Measurements from ENCODE around the gene PARVA. TPM values are rescaled to one million over a fixed set of nuclear protein-coding genes. Genes with fewer than 3 reads are reported as not detected.
"Not testable (repeated sequence)": the region's sequence is repeated elsewhere in the genome, so short reads cannot be mapped to it uniquely, and the experiment has no call there.

The PARVA gene
- total RNA-seq, 4 donors from 2014 or later, result 64.2 to 85.0 (median 70.5) TPM

- TF ChIP-seq POLR2A (IDR thresholded peaks at IDR 0.05), result no peak
- TF ChIP-seq CTCF (IDR thresholded peaks at IDR 0.05), result no peak
- TF ChIP-seq EP300 (IDR thresholded peaks at IDR 0.05), result no peak
- no peaks in the 10 kb centered on the region for H3K4me1 ChIP-seq
- H3K36me3 ChIP-seq, result no peaks in the 10 kb centered on the region
- no peak overlapping the region for H3K27ac ChIP-seq
- 35 to 65% methylated on average over 2 of the region's 2 CpGs for WGBS, 2 donors
- no peak overlapping the region for H3K4me3 ChIP-seq
- H3K9me3 ChIP-seq, result no peaks in the 10 kb centered on the region
- H3K27me3 ChIP-seq, result no peaks in the 10 kb centered on the region
- no peak for DNase-seq (ENCODE audit: low spot score in 2 of 2)
Measured at GRCh38 chr11:12362857-12363256, 14.5 kb upstream of the PARVA start.

GRCh38 chr11:12363373-12363772 is 14.0 kb upstream of the PARVA start:
- no peaks in the 10 kb centered on the region for H3K4me1 ChIP-seq
- no peak overlapping the region for H3K27ac ChIP-seq
- H3K27me3 ChIP-seq, result no peaks in the 10 kb centered on the region
- no peaks in the 10 kb centered on the region for H3K9me3 ChIP-seq
- no peak overlapping the region for H3K4me3 ChIP-seq
- 95 to 100% methylated on average over 1 of the region's 1 CpG for WGBS, 2 donors
- DNase-seq (ENCODE audit: low spot score in 2 of 2), result no peak
- no peak for TF ChIP-seq POLR2A (IDR thresholded peaks at IDR 0.05)
- TF ChIP-seq CTCF (IDR thresholded peaks at IDR 0.05), result no peak
- TF ChIP-seq EP300 (IDR thresholded peaks at IDR 0.05), result no peak
- H3K36me3 ChIP-seq, result no peaks in the 10 kb centered on the region

- not testable (repeated sequence) for H3K4me3 ChIP-seq; H3K27ac ChIP-seq; H3K9me3 ChIP-seq; H3K27me3 ChIP-seq; DNase-seq (ENCODE audit: low spot score in 2 of 2); H3K4me1 ChIP-seq; H3K36me3 ChIP-seq
- 63 to 65% methylated on average over 7 to 14 of the region's 14 CpGs for WGBS, 2 donors
Measured at GRCh38 chr11:12365965-12366575, 11.3 kb upstream of the PARVA start.

GRCh38 chr11:12367057-12367456 is 10.3 kb upstream of the PARVA start:
- 96% methylated on average over 6 of the region's 6 CpGs for WGBS, 2 donors
- not testable (repeated sequence) for DNase-seq (ENCODE audit: low spot score in 2 of 2)

GRCh38 chr11:12372111-12372510 is 5.3 kb upstream of the PARVA start:
- Histone ChIP-seq H3K9me3 (no peaks in the 10 kb centered on the region), H3K27me3 (no peaks in the 10 kb centered on the region), H3K36me3 (no peaks in the 10 kb centered on the region), H3K4me3 (no peak overlapping the region), H3K4me1 (peaks cover 0 to 10% (median 0%) of the 10 kb centered on the region in 4 donors), H3K27ac (no peak overlapping the region)
- TF ChIP-seq POLR2A (IDR thresholded peaks at IDR 0.05) (no peak), CTCF (IDR thresholded peaks at IDR 0.05) (no peak), EP300 (IDR thresholded peaks at IDR 0.05) (no peak)
- WGBS, 2 donors, result 39 to 41% methylated on average over 1 of the region's 1 CpG
- DNase-seq (ENCODE audit: low spot score in 2 of 2), result no peak

More at GRCh38 chr11:12367057-12367456, 10.3 kb upstream of the PARVA start:
- H3K9me3 ChIP-seq, H3K4me3 ChIP-seq, H3K27me3 ChIP-seq, H3K4me1 ChIP-seq, H3K27ac ChIP-seq, H3K36me3 ChIP-seq: not testable (repeated sequence)

- Histone ChIP-seq H3K4me1 (peaks cover 0 to 39% (median 8%) of the 10 kb centered on the region in 4 donors), H3K4me3 (no peak overlapping the region), H3K27me3 (no peaks in the 10 kb centered on the region), H3K36me3 (no peaks in the 10 kb centered on the region), H3K9me3 (no peaks in the 10 kb centered on the region), H3K27ac (peak overlapping the region in 1 of 4 donors; percentile 93)
- TF ChIP-seq POLR2A (IDR thresholded peaks at IDR 0.05), result no peak
- TF ChIP-seq EP300 (IDR thresholded peaks at IDR 0.05), result no peak
- TF ChIP-seq CTCF (IDR thresholded peaks at IDR 0.05), result no peak
- no peak for DNase-seq (ENCODE audit: low spot score in 2 of 2)
- 75 to 85% methylated on average over 6 to 7 of the region's 7 CpGs for WGBS, 2 donors
Measured at GRCh38 chr11:12375720-12376119, 1.7 kb upstream of the PARVA start.
